GM19099 (cell line): Measurements from ENCODE around the gene TULP4.

Experiments
- POLR2A ChIP-seq: IDR thresholded peaks from 3 replicates; pipeline ENCODE4 v1.6.1; 2011; ENCODE audit warnings: low read depth; ENCODE audit not compliant: insufficient read length; ENCODE audit errors: extremely low read depth

Gene TULP4

GRCh38 chr6:158498362-158498761 lies 186.1 kb downstream of the TULP4 start:
- TF ChIP-seq POLR2A: no peak

- no peak for TF ChIP-seq POLR2A
Measured at GRCh38 chr6:158499601-158500000, 187.3 kb downstream of the TULP4 start.

- no peak for TF ChIP-seq POLR2A
Measured at GRCh38 chr6:158500016-158500735, 187.9 kb downstream of the TULP4 start.

GRCh38 chr6:158501360-158502262 lies 189.3 kb downstream of the TULP4 start:
- TF ChIP-seq POLR2A: no peak

- TF ChIP-seq POLR2A: no peak
Measured at GRCh38 chr6:158502263-158502950, 190.1 kb downstream of the TULP4 start.

GRCh38 chr6:158503222-158503621 lies 191.0 kb downstream of the TULP4 start:
- no peak for TF ChIP-seq POLR2A

- TF ChIP-seq POLR2A: no peak
Measured at GRCh38 chr6:158503846-158504245, 191.6 kb downstream of the TULP4 start.

GRCh38 chr6:158505194-158505593 lies 192.9 kb downstream of the TULP4 start:
- TF ChIP-seq POLR2A: no peak

- TF ChIP-seq POLR2A: no peak
Measured at GRCh38 chr6:158506601-158507000, 194.3 kb downstream of the TULP4 start.

GRCh38 chr6:158507174-158507573 lies 194.9 kb downstream of the TULP4 start:
- TF ChIP-seq POLR2A: no peak

GRCh38 chr6:158508450-158508849 lies 196.2 kb downstream of the TULP4 start:
- TF ChIP-seq POLR2A: no peak

GRCh38 chr6:158509465-158509864 lies 197.2 kb downstream of the TULP4 start:
- TF ChIP-seq POLR2A: no peak

GRCh38 chr6:158512809-158513208 lies 200.5 kb downstream of the TULP4 start:
- no peak for TF ChIP-seq POLR2A

GRCh38 chr6:158514176-158514575 lies 201.9 kb downstream of the TULP4 start:
- TF ChIP-seq POLR2A: no peak

- no peak for TF ChIP-seq POLR2A
Measured at GRCh38 chr6:158514991-158515390, 202.7 kb downstream of the TULP4 start.
